HepG2 (cell line): ENCODE measurements around the gene RPS6KL1. TPM values are rescaled to one million over a fixed set of nuclear protein-coding genes. Genes with fewer than 3 reads are reported as not detected.

ENCODE experiments used
- CEBPB ChIP-seq: IDR thresholded peaks from 2 replicates; pipeline ENCODE4 v1.6.1; 2011; ENCODE audit warnings: low read depth, low read length, improper control_type of control experiment, borderline replicate concordance
- HNRNPUL1 ChIP-seq: fragments of 200-400 bp; formaldehyde crosslinking; IDR thresholded peaks from 2 replicates; pipeline ENCODE4 v1.6.1; 2017; ENCODE audit warnings: low read depth, mild to moderate bottlenecking, low read length, moderate library complexity
- MED1 ChIP-seq: sonication (generic); formaldehyde crosslinking; IDR thresholded peaks from 2 replicates; pipeline ENCODE4 v1.4.0; 2020; ENCODE audit warnings: missing genetic modification reagents
- MIER2 ChIP-seq: IDR thresholded peaks from 2 replicates; pipeline ENCODE4 v1.6.1; 2016; ENCODE audit warnings: missing biosample characterization, missing genetic modification reagents
- MTA1 ChIP-seq: sonication (generic); formaldehyde crosslinking; IDR thresholded peaks from 2 replicates; pipeline ENCODE4 v1.4.0; 2020; ENCODE audit warnings: missing genetic modification reagents, mild to moderate bottlenecking, borderline replicate concordance
- NFE2L1 ChIP-seq: sonication (generic); formaldehyde crosslinking; IDR thresholded peaks from 2 replicates; pipeline ENCODE4 v1.4.0; 2020; ENCODE audit warnings: missing genetic modification reagents, mild to moderate bottlenecking, borderline replicate concordance
- RBAK ChIP-seq: sonication (generic); formaldehyde crosslinking; IDR thresholded peaks from 2 replicates; pipeline ENCODE4 v1.5.1; 2020; ENCODE audit warnings: mild to moderate bottlenecking, missing genetic modification reagents
- SAP130 ChIP-seq: IDR thresholded peaks from 2 replicates; pipeline ENCODE4 v1.6.1; 2016; ENCODE audit warnings: low read depth
- ZFP37 ChIP-seq: sonication (generic); formaldehyde crosslinking; IDR thresholded peaks from 2 replicates; pipeline ENCODE4 v1.4.0; 2020; ENCODE audit warnings: missing genetic modification reagents, borderline replicate concordance
- ZNF17 ChIP-seq: sonication (generic); formaldehyde crosslinking; IDR thresholded peaks from 2 replicates; pipeline ENCODE4 v1.5.0; 2020; ENCODE audit warnings: mild to moderate bottlenecking, missing genetic modification reagents
- ZNF44 ChIP-seq: sonication (generic); formaldehyde crosslinking; IDR thresholded peaks from 2 replicates; pipeline ENCODE4 v1.5.1; 2020; ENCODE audit warnings: mild to moderate bottlenecking, missing genetic modification reagents
- ZNF619 ChIP-seq: sonication (generic); formaldehyde crosslinking; IDR thresholded peaks from 2 replicates; pipeline ENCODE4 v1.4.0; 2020; ENCODE audit warnings: mild to moderate bottlenecking, missing genetic modification reagents
- ZNF839 ChIP-seq: sonication (generic); formaldehyde crosslinking; IDR thresholded peaks from 2 replicates; pipeline ENCODE4 v1.4.0; 2020; ENCODE audit warnings: missing genetic modification reagents, mild to moderate bottlenecking, borderline replicate concordance
- ZSCAN25 ChIP-seq: sonication (generic); formaldehyde crosslinking; IDR thresholded peaks from 2 replicates; pipeline ENCODE4 v1.8.0; 2022; ENCODE audit warnings: mild to moderate bottlenecking, missing genetic modification reagents
- polyA plus RNA-seq, 8 experiments: library from polyadenylated mRNA; depleted of rRNA in 3 of 8; stranded (reverse) in 7 of 8; unstranded in 1 of 8; fragments of >200 nt; fragmentation: Illumina TruSeq in 4 of 8; extraction: Trizol in 4 of 8; gene quantifications; 2 replicates each; pipeline versions ENCODE4 v1.2.1 to v1.2.3, GENCODE V29; 2011 to 2016; ENCODE audit warnings: low read depth in 4 of 8, missing spikeins in 1 of 8, mixed read lengths in 1 of 8; ENCODE audit not compliant: insufficient read depth in 1 of 8
- total RNA-seq, 5 experiments: library from RNA; depleted of rRNA; stranded (reverse); fragments of >200 nt; fragmentation: Illumina TruSeq; extraction: Trizol; gene quantifications; 2 replicates each; pipeline ENCODE4 v1.2.3, GENCODE V29; 2016; ENCODE audit warnings: low read depth in 1 of 5
- TF ChIP-seq, protein P1 (sequence below): sonication (generic); formaldehyde crosslinking; IDR thresholded peaks from 2 replicates; pipeline ENCODE4 v1.5.1; 2020; ENCODE audit warnings: mild to moderate bottlenecking, missing genetic modification reagents, moderate library complexity
- TF ChIP-seq, protein P2 (sequence below): sonication (generic); formaldehyde crosslinking; IDR thresholded peaks from 2 replicates; pipeline ENCODE4 v1.8.1; 2023; ENCODE audit warnings: missing genetic modification reagents, mild to moderate bottlenecking, borderline replicate concordance
- TF ChIP-seq, protein P3 (sequence below): sonication (generic); formaldehyde crosslinking; IDR thresholded peaks from 2 replicates; pipeline ENCODE4 v1.4.0; 2020; ENCODE audit warnings: mild to moderate bottlenecking, missing genetic modification reagents
- TF ChIP-seq, protein P4 (sequence below): sonication (generic); formaldehyde crosslinking; IDR thresholded peaks from 2 replicates; pipeline ENCODE4 v1.4.0; 2020; ENCODE audit warnings: missing genetic modification reagents

Gene RPS6KL1
- total and polyA plus RNA-seq, 2 of the 13 experiments (the other 11 are each of a cell fraction or from before 2014, with no cell fraction given), result 6.5 to 11.5 TPM

DNA sequence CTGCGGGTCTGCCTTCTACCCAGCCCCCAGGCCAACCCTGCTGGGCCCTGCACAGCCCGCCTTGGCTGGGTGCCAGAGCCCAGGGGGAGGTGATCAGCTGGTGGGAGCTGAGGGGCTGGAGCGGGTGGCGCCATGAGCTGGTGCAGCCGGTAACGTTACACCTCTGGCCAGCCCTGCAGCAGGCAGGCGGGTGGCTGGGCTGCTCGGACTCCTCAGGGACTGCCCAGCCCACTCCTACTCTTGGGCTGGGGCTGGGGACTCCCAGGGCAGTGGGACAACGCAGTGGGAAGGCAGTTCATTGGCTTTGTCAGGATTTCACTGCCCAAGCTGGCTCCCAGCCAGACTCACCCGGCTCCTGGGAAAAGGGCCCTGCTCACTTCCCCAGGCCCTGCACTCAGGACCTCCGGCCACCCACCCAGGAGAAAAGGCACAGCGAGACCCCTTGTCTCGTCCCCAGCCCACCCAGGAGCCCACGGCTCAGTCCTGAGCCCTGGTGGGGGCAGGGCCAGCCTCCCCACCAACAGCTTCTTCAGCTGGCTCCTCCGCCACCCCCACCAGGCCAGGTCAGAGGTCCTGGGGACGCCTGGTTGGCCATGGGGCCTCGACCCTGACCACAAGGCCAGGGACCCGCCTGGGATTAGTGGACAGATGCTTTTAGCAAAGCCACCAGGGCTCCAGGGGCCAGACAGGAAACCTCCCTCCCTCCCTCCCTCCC is 31.3 kb upstream of the RPS6KL1 start (continued):
- TF ChIP-seq, protein P1, sequence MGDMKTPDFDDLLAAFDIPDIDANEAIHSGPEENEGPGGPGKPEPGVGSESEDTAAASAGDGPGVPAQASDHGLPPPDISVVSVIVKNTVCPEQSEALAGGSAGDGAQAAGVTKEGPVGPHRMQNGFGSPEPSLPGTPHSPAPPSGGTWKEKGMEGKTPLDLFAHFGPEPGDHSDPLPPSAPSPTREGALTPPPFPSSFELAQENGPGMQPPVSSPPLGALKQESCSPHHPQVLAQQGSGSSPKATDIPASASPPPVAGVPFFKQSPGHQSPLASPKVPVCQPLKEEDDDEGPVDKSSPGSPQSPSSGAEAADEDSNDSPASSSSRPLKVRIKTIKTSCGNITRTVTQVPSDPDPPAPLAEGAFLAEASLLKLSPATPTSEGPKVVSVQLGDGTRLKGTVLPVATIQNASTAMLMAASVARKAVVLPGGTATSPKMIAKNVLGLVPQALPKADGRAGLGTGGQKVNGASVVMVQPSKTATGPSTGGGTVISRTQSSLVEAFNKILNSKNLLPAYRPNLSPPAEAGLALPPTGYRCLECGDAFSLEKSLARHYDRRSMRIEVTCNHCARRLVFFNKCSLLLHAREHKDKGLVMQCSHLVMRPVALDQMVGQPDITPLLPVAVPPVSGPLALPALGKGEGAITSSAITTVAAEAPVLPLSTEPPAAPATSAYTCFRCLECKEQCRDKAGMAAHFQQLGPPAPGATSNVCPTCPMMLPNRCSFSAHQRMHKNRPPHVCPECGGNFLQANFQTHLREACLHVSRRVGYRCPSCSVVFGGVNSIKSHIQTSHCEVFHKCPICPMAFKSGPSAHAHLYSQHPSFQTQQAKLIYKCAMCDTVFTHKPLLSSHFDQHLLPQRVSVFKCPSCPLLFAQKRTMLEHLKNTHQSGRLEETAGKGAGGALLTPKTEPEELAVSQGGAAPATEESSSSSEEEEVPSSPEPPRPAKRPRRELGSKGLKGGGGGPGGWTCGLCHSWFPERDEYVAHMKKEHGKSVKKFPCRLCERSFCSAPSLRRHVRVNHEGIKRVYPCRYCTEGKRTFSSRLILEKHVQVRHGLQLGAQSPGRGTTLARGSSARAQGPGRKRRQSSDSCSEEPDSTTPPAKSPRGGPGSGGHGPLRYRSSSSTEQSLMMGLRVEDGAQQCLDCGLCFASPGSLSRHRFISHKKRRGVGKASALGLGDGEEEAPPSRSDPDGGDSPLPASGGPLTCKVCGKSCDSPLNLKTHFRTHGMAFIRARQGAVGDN (CRISPR knock-in tag), result peak; percentile 73
- TF ChIP-seq RBAK (CRISPR knock-in tag) (no peak), ZNF17 (CRISPR knock-in tag) (no peak), NFE2L1 (CRISPR knock-in tag) (no peak), ZNF839 (CRISPR knock-in tag) (no peak), MIER2 (CRISPR knock-in tag) (no peak), MTA1 (CRISPR knock-in tag) (peak; percentile 63), ZNF619 (CRISPR knock-in tag) (no peak), CEBPB (no peak), HNRNPUL1 (no peak), SAP130 (CRISPR knock-in tag) (peak; percentile 70), MED1 (CRISPR knock-in tag) (peak; percentile 35), ZSCAN25 (CRISPR knock-in tag) (no peak), ZFP37 (CRISPR knock-in tag) (no peak), ZNF44 (CRISPR knock-in tag) (no peak)
- TF ChIP-seq, protein P2, sequence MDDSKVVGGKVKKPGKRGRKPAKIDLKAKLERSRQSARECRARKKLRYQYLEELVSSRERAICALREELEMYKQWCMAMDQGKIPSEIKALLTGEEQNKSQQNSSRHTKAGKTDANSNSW, result no peak
- TF ChIP-seq, protein P3, sequence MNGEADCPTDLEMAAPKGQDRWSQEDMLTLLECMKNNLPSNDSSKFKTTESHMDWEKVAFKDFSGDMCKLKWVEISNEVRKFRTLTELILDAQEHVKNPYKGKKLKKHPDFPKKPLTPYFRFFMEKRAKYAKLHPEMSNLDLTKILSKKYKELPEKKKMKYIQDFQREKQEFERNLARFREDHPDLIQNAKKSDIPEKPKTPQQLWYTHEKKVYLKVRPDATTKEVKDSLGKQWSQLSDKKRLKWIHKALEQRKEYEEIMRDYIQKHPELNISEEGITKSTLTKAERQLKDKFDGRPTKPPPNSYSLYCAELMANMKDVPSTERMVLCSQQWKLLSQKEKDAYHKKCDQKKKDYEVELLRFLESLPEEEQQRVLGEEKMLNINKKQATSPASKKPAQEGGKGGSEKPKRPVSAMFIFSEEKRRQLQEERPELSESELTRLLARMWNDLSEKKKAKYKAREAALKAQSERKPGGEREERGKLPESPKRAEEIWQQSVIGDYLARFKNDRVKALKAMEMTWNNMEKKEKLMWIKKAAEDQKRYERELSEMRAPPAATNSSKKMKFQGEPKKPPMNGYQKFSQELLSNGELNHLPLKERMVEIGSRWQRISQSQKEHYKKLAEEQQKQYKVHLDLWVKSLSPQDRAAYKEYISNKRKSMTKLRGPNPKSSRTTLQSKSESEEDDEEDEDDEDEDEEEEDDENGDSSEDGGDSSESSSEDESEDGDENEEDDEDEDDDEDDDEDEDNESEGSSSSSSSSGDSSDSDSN (CRISPR knock-in tag), result peak; percentile 97
- TF ChIP-seq, protein P4, sequence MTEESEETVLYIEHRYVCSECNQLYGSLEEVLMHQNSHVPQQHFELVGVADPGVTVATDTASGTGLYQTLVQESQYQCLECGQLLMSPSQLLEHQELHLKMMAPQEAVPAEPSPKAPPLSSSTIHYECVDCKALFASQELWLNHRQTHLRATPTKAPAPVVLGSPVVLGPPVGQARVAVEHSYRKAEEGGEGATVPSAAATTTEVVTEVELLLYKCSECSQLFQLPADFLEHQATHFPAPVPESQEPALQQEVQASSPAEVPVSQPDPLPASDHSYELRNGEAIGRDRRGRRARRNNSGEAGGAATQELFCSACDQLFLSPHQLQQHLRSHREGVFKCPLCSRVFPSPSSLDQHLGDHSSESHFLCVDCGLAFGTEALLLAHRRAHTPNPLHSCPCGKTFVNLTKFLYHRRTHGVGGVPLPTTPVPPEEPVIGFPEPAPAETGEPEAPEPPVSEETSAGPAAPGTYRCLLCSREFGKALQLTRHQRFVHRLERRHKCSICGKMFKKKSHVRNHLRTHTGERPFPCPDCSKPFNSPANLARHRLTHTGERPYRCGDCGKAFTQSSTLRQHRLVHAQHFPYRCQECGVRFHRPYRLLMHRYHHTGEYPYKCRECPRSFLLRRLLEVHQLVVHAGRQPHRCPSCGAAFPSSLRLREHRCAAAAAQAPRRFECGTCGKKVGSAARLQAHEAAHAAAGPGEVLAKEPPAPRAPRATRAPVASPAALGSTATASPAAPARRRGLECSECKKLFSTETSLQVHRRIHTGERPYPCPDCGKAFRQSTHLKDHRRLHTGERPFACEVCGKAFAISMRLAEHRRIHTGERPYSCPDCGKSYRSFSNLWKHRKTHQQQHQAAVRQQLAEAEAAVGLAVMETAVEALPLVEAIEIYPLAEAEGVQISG, result peak; percentile 63
